GM21723 (cell line): Measurements from ENCODE around the gene SLC35A4.
"Not testable (repeated sequence)": the region's sequence is repeated elsewhere in the genome, so short reads cannot be mapped to it uniquely, and the experiment has no call there.

Experiments
- ATAC-seq: cut with Tn5 transposase; IDR thresholded peaks from one replicate; pipeline ENCODE4 v1.9.1; 2021; ENCODE audit warnings: mild to moderate bottlenecking, moderate library complexity; ENCODE audit not compliant: unreplicated experiment

Gene SLC35A4

GRCh38 chr5:140557965-140558364 lies 6.7 kb upstream of the SLC35A4 start:
- ATAC-seq, result no peak

DNA sequence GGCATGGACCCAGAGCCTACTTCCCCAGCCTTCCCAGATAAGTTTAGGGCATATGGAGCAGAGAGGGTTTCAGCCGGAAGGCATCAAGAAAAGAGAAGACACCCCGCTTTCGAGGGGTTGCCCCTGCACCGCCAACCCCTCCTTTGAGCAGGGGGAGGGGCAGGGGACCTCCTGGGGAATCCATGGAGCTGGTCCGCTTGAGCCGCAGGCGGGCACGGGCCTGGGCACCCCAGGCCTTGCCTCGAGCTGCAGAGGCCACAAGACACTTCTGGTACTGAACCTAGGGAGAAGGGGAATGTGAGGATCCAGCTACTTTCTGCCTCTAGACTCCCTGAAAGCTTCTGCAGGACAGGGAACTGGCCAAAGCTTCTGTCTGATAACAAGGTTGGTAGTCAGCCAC lies 6.1 kb upstream of the SLC35A4 start:
- ATAC-seq, result no peak

- ATAC-seq, result no peak
These were observed 4.4 kb upstream of the SLC35A4 start for GRCh38 chr5:140560227-140560626.

- ATAC-seq, result no peak
These were observed 2.7 kb upstream of the SLC35A4 start for GRCh38 chr5:140561753-140562523.

- no peak for ATAC-seq
These were observed 1.0 kb upstream of the SLC35A4 start for GRCh38 chr5:140563596-140563995.

DNA sequence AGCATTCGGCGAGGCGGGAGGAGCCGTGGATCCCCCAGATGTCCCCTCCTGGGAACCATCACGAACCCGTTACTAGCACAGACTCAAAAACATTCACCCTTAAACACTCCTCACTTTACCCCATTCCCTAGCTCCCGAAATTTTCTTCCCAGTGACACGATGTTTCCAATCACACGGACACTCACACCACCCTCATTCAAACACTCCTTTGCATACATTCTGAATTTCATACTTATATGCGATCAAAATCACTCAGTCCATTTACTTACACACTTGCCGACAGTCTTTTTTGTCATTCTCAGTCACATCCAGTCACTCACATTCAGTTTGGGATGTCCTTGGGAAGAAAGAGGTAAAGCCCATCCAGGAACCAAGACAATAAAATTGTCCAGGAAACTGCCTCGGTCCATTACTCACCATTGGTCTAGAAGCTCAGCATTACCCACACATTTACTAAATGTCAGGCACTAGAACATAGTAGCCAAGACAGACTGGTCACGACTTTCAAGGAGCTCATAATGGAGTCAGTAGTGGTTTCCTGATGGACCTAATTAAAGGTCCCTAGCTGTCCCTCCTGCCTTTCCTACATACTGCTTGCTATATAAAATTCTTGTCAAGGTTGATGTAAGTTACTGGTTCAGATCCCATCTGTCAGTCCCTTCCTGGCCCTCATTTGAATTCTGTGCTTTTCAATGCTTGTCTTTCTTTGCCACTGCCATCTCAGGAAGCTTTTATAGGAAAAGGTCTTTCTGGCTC lies 574 bp downstream of the SLC35A4 start:
- no peak for ATAC-seq

DNA sequence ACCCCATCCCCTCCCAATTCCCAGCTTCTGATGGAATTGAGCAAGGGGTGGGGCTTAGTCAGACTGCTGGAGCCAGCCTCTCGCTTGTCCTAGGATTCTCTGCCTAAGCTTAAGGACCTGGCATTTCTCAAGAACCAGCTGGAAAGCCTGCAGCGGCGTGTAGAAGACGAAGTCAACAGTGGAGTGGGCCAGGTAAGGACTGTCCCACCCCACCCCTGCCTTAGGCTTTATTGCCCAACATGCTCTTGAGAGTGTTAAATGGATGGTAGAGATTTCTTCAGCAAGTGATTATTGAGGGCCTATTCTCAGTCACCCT lies 1.1 kb downstream of the SLC35A4 start:
- no peak for ATAC-seq

DNA sequence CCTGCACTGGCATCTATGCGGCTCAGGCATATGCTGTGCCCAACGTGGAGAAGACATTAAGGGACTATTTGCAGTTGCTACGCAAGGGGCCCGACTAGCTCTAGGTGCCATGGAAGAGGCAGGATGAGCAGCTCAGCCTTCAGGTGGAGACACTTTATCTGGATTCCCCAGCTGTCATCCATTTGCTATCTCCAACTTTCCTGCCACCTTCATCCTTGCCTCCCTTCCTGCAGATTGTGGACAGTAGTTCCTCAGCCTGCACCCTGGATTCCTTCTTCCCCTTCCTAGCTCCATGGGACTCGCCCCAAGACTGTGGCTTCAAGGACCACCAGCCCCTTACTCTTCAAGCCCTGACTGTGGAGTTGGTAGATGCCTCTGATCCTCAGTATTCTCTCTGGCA lies 2.0 kb downstream of the SLC35A4 start:
- ATAC-seq, result no peak

- ATAC-seq, result no peak
These were observed 2.6 kb downstream of the SLC35A4 start for GRCh38 chr5:140567136-140567818.

DNA sequence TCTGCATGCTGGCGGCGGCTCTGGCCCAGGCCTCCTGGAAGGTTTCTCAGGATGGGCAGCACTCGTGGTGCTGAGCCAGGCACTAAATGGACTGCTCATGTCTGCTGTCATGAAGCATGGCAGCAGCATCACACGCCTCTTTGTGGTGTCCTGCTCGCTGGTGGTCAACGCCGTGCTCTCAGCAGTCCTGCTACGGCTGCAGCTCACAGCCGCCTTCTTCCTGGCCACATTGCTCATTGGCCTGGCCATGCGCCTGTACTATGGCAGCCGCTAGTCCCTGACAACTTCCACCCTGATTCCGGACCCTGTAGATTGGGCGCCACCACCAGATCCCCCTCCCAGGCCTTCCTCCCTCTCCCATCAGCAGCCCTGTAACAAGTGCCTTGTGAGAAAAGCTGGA lies 3.2 kb downstream of the SLC35A4 start:
- no peak for ATAC-seq

GRCh38 chr5:140568443-140569063 lies 3.9 kb downstream of the SLC35A4 start:
- ATAC-seq, result no peak

DNA sequence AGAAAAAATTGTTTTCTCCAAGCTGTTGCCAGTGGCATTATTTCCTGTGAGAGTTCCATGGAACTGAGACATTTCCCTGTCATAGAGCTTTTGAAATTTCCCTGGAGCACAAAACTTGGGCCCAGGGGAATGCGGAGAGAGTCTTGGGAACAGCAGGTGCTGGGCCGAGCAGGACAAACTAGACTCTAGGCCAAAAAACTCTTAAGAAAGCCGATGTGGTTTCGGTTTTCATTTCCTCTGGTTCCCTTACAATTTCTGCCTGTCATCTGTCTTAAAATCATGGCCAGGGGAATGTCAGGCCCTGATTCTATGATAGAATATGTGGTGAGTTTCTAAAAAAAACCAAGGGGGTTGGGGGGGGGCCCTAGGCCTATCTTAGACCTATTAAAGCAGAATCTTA lies 4.6 kb downstream of the SLC35A4 start:
- peak; percentile 31 for ATAC-seq

DNA sequence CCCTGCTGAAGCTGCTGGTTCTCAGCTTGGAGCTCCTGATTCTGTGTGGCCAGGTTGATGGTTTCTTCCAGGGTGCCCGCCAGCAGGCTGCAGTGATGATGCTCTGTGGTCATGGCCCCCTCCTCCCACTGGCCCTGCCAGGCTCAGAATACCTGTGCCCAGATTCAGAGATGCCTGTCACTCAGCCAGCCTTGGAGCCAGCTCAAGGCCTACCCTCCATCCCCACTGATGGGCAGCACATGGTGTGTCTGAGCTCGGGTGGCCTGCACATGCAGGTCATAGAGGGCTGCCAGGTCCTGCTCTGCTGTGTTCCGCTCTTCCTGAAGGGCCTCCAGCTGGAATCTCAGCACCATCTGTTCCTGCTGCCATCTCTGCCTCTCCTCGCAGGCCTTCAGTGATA lies 5.4 kb downstream of the SLC35A4 start:
- no peak for ATAC-seq

- ATAC-seq, result no peak
These were observed 5.9 kb downstream of the SLC35A4 start for GRCh38 chr5:140570488-140570887.

DNA sequence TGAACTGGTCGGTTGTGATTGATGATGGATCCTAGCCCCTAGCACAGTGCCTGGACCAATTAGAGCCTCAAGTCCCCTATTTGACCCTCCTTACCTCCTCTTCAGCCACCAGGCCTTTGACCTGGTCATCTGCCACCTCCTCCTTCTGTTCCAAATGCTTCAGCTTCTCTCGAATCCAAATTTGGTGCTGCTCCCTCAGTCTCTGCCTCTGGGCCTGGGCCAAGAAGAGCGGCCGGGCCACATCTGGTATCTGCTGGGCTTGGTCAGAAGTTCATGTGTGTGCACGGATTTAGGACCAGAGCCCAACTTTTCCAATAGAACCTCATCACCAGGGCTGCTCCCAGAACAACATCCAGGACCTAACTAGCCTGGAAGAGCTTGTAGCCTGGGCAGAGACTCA lies 6.5 kb downstream of the SLC35A4 start:
- ATAC-seq, result no peak

DNA sequence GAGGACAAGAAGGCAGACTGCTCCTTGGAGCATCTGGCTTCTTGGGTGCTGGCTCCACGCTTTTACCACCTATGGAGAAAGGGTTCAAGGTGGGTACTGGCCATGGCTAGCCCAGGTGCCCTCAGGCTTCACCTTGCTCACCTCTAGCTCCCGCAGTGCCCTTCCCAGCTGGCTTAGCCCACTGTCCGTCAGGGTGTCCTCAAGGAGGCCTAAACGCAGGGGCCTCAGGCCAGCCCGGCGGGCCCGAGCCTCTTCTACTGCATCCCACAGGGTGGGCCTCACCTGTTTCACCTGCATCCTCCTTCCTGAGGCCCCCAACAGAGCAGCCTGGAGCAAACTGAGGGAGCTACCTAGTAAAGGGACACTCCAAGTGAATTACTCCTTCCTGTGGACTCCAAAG lies 9.1 kb downstream of the SLC35A4 start:
- ATAC-seq, result no peak

DNA sequence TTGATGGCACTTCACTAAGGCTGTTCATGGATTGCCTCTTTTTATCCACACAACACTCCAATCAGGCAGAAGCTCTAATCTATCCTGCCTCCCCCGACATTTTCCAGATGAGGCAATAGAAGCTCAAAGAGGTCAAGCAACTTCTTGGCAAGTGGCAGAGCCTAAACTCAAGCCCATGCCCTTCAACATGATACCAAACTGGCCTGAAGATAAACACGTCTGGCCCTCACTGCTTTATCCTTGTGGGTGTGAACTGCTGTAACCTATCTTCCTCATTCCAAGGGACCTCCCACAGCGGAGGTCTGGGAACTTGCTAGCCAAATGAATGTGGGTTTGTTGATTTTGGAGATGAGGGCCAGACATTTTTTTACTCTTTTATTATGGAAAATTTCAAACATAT lies 9.5 kb downstream of the SLC35A4 start:
- no peak for ATAC-seq

DNA sequence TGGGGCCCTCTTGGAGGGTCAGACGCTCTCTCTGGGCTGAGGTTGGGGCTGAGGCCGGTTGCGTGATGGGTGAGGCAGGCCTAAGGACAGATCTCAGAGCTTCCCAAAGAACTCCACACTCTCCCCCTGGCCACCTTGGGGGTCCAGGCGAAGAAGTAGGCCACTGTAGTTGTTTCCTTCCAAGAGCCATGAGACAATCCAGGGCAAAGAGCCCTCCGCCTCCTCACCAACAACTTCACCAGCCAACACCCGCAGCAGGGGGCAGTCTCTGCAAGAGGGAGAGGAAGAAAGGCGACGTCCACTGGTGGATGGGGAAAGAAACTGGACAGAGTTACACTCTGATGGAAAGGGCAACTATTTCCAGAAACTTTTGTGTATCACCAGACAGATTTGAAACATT lies 10.7 kb downstream of the SLC35A4 start:
- no peak for ATAC-seq

- no peak for ATAC-seq
These were observed 12.2 kb downstream of the SLC35A4 start for GRCh38 chr5:140576776-140577201.

GRCh38 chr5:140579188-140579747 lies 14.6 kb downstream of the SLC35A4 start:
- ATAC-seq, result not testable (repeated sequence)

- no peak for ATAC-seq
These were observed 22.9 kb downstream of the SLC35A4 start for GRCh38 chr5:140587495-140587894.
